Kidney (tissue), 14 donors: Measurements from ENCODE around the gene CPS1. TPM values are rescaled to one million over a fixed set of nuclear protein-coding genes. Genes with fewer than 3 reads are reported as not detected.

ENCODE experiments used
- DNase-seq, 5 donors: peaks; one replicate each; pipeline ENCODE4 v3.0.0-alpha.2; 2013 to 2020
- FAIRE-seq: peaks from 2 replicates; lab custom pipeline; 2012; peaks lifted over from hg19 to GRCh38; lab: Jason Lieb, UNC
- H3K27ac ChIP-seq, 2 donors: one replicate each; pipeline ENCODE4 v1.7.0; 2013; ENCODE audit warnings: low read depth in 2 of 2, low read length in 2 of 2, inconsistent platforms in 1 of 2
- H3K27me3 ChIP-seq: one replicate; pipeline ENCODE4 v1.7.1; 2013; ENCODE audit warnings: low read length, inconsistent platforms; ENCODE audit not compliant: control insufficient read depth, insufficient read depth
- H3K36me3 ChIP-seq, 3 donors: one replicate each; pipeline versions ENCODE4 v1.7.0 to v1.7.1; 2013; ENCODE audit warnings: low read length in 3 of 3, control low read depth in 1 of 3, inconsistent platforms in 1 of 3; ENCODE audit not compliant: insufficient read depth in 3 of 3, control insufficient read depth in 2 of 3
- H3K4me1 ChIP-seq, 3 donors: one replicate each; pipeline versions ENCODE4 v1.7.0 to v1.7.1; 2013; ENCODE audit warnings: low read length in 3 of 3, inconsistent platforms in 1 of 3, low read depth in 1 of 3; ENCODE audit not compliant: control insufficient read depth in 2 of 3, insufficient read depth in 2 of 3
- H3K4me3 ChIP-seq, 3 donors: one replicate each; pipeline versions ENCODE4 v1.7.0 to v1.8.1; 2013; ENCODE audit warnings: low read length in 3 of 3, control low read depth in 1 of 3, inconsistent platforms in 1 of 3
- H3K9ac ChIP-seq, 3 donors: one replicate each; pipeline versions ENCODE4 v1.7.0 to v1.7.1; 2013; ENCODE audit warnings: low read length in 3 of 3, control low read depth in 1 of 3, inconsistent platforms in 1 of 3
- H3K9me3 ChIP-seq, 3 donors: one replicate each; pipeline versions ENCODE4 v1.7.0 to v1.7.1; 2013; ENCODE audit warnings: low read length in 3 of 3, control low read depth in 1 of 3, inconsistent platforms in 1 of 3; ENCODE audit not compliant: control insufficient read depth in 2 of 3, insufficient read depth in 1 of 3
- intact Hi-C: fragments of 100-400 bp; cut with DNase I; formaldehyde crosslinking; loops from one replicate; pipeline ENCODE4 v1.11.1; 2022
- polyA plus RNA-seq: library from polyadenylated mRNA; stranded (reverse); fragments of 350-450 nt; fragmentation: Illumina TruSeq; extraction: RNeasy Lipid Tissue Mini Kit (QIAGEN cat#74804); gene quantifications from one replicate; pipeline ENCODE4 v1.2.3, GENCODE V29; 2014; ENCODE audit warnings: low read depth, low replicate concordance; ENCODE audit not compliant: insufficient read depth
- total RNA-seq: library from RNA; stranded (reverse); fragmentation: NEBNext Ultra II Directional; extraction: Animal tissue kit (Norgen Biotek cat#: 25700); gene quantifications from one replicate; pipeline ENCODE4 v1.2.1, GENCODE V29; 2021
- TF ChIP-seq, protein P1 (sequence below): IDR thresholded peaks from 3 replicates; pipeline ENCODE4 v1.5.1; 2012; ENCODE audit warnings: mild to moderate bottlenecking, moderate library complexity, borderline replicate concordance; ENCODE audit not compliant: insufficient read depth; ENCODE audit errors: extremely low read depth
- donor health status: control.
- donor health status: control.
- donor health status: control.
- donor health status: control.
- donor health status: control.
- donor health status: DM: yes; HTN: yes; CAD: no.
- donor health status: Normal renal cell carcinoma (clear cell type).

The CPS1 gene
- total and polyA plus RNA-seq, 2 donors from 2014 or later: 6.7 TPM

DNA sequence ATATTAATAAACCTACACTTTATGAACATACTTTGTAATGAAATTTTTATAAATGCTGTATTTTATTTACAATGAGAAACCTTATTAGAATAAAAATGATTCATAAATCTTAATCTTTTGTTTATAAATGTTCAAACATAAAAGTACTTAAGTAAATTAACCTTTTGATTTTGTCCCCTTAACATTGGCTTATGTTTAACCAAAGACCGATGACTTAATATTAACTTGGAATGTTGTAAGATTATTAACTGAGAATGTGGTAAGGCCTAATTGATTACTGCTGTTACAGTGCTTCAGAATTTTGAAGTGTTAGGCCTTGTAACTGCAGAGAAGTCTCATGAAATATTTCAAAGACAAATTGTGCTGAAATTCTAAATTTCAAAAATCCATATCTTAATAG, 5.7 kb downstream of the CPS1 start:
- Histone ChIP-seq H3K9ac (no peak overlapping the region), H3K36me3 (no peaks in the 10 kb centered on the region), H3K27ac (peak overlapping the region in 1 of 2 donors; percentile 41), H3K27me3 (no peaks in the 10 kb centered on the region), H3K9me3 (no peaks in the 10 kb centered on the region), H3K4me1 (peaks cover 0 to 17% (median 2%) of the 10 kb centered on the region in 3 donors), H3K4me3 (no peak overlapping the region)
- intact Hi-C loops: no loop called here
- FAIRE-seq (peak; percentile 98), DNase-seq (peak in 2 of 5 donors; percentile 41 to 45)
- TF ChIP-seq, protein P1, sequence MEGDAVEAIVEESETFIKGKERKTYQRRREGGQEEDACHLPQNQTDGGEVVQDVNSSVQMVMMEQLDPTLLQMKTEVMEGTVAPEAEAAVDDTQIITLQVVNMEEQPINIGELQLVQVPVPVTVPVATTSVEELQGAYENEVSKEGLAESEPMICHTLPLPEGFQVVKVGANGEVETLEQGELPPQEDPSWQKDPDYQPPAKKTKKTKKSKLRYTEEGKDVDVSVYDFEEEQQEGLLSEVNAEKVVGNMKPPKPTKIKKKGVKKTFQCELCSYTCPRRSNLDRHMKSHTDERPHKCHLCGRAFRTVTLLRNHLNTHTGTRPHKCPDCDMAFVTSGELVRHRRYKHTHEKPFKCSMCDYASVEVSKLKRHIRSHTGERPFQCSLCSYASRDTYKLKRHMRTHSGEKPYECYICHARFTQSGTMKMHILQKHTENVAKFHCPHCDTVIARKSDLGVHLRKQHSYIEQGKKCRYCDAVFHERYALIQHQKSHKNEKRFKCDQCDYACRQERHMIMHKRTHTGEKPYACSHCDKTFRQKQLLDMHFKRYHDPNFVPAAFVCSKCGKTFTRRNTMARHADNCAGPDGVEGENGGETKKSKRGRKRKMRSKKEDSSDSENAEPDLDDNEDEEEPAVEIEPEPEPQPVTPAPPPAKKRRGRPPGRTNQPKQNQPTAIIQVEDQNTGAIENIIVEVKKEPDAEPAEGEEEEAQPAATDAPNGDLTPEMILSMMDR: no peak

DNA sequence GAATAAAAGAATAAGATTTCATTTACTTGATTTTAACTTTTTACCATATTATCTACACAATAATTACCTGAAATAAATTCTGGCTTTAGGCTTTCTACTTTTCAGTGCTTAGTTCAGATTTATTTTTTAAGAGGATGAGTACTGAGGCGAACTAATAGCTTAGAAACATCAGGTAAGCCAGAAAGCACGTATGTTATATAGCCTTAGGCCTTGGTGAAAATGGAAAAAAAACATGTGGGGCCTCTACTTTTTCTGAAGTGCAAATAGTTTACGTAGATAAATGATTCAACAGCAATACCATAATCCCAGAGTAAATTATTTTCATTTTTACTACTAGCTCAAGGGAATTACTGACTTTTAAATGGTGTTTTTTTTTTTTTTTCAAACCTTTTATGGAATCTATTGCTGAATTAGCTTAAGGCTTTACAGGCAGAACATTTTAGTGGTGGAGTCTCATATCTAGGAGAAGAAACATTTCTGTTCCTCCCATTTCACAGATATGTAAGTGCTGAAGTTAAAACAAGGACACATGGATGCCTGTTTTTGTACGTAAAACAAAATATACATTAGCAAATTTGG, 6.2 kb downstream of the CPS1 start:
- Histone ChIP-seq H3K4me3 (no peak overlapping the region), H3K9ac (no peak overlapping the region), H3K27me3 (no peaks in the 10 kb centered on the region), H3K36me3 (no peaks in the 10 kb centered on the region), H3K27ac (peak overlapping the region; percentile 26 to 65), H3K4me1 (peaks cover 0 to 17% (median 2%) of the 10 kb centered on the region in 3 donors), H3K9me3 (no peaks in the 10 kb centered on the region)
- no peak for DNase-seq
- FAIRE-seq: no peak
- TF ChIP-seq, protein P1: no peak
- intact Hi-C loops: no loop called here

DNA sequence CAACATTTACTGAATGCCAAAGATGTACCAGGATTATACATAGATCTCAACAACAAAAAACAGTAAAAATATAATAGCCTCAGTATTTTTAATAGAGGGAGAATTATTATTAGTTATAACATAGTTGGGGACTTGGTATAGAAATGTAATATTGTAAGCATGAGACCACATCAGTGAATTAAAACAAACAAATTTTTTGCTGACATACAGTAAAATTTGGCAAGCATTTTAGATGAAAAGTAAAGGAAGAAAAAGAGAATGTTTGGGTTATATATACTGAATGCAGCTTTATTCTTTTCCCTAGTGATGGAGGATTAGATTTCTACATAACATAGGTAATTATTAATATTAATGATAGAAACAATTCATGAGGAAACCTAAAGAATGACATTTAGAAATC, 10.9 kb downstream of the CPS1 start:
- no peaks in the 10 kb centered on the region for H3K27me3 ChIP-seq
- no peak overlapping the region for H3K4me3 ChIP-seq
- H3K36me3 ChIP-seq: no peaks in the 10 kb centered on the region
- H3K27ac ChIP-seq: no peak overlapping the region
- DNase-seq: no peak
- TF ChIP-seq, protein P1: no peak
- no peak for FAIRE-seq
- no peak overlapping the region for H3K9ac ChIP-seq
- peaks cover 0 to 12% (median 0%) of the 10 kb centered on the region in 3 donors for H3K4me1 ChIP-seq
- intact Hi-C loops: no loop called here
- no peaks in the 10 kb centered on the region for H3K9me3 ChIP-seq

DNA sequence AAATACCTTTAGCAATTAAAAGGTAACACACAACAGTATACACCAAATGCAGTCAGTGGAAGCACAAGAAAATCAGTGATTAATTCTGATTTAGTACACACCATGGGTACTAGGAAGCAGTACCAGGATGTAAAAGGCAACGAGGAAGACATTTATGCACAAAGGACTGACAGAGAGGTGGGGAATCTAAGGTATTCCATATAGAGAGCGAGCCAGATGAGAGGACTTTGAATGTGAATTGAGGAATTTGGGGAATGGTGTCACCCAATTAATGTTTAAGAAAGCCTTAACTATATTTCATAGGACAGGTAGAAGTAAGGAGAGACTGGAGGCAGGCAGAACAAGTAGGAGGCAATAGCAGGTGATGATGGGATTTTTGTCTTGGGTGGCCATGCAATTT, 11.7 kb downstream of the CPS1 start:
- H3K9ac ChIP-seq: no peak overlapping the region
- H3K9me3 ChIP-seq: no peaks in the 10 kb centered on the region
- H3K27me3 ChIP-seq: no peaks in the 10 kb centered on the region
- H3K27ac ChIP-seq: no peak overlapping the region
- FAIRE-seq (no peak), DNase-seq (no peak)
- peaks cover 0 to 7% (median 0%) of the 10 kb centered on the region in 3 donors for H3K4me1 ChIP-seq
- H3K36me3 ChIP-seq: no peaks in the 10 kb centered on the region
- no peak overlapping the region for H3K4me3 ChIP-seq
- intact Hi-C loops: no loop called here
- TF ChIP-seq, protein P1: no peak
